GM12878 (cell line): ENCODE measurements around the gene KATNIP. TPM values are rescaled to one million over a fixed set of nuclear protein-coding genes. Genes with fewer than 3 reads are reported as not detected.

Experiments
- JUNB ChIP-seq: IDR thresholded peaks from 2 replicates; pipeline ENCODE4 v1.6.1; 2016; ENCODE audit warnings: antibody characterized with exemption, mild to moderate bottlenecking
- MTA2 ChIP-seq: fragments of 450-650 bp; IDR thresholded peaks from 2 replicates; pipeline ENCODE4 v1.6.1; 2016; ENCODE audit warnings: low read depth, mild to moderate bottlenecking, moderate library complexity
- NFYB ChIP-seq: IDR thresholded peaks from 2 replicates; pipeline ENCODE4 v1.6.1; 2011; ENCODE audit warnings: low read depth, mild to moderate bottlenecking, low read length, improper control_type of control experiment, moderate library complexity; ENCODE audit not compliant: insufficient read depth
- POU2F2 ChIP-seq: IDR thresholded peaks from 3 replicates; pipeline ENCODE4 v1.6.1; 2011; ENCODE audit warnings: low read depth, mild to moderate bottlenecking, low read length, borderline replicate concordance
- SMAD1 ChIP-seq: fragments of 450-650 bp; IDR thresholded peaks from 2 replicates; pipeline ENCODE4 v1.6.1; 2018; ENCODE audit warnings: mild to moderate bottlenecking, low read depth; ENCODE audit not compliant: partially characterized antibody
- polyA plus RNA-seq, 11 experiments: library from polyadenylated mRNA; depleted of rRNA in 4 of 11; unstranded in 6 of 11; stranded (reverse) in 5 of 11; fragments of >200 nt; fragmentation: Nextera tagmentation in 4 of 11; fragmentation: Illumina TruSeq in 1 of 11; extraction: Ambion mirVana in 4 of 11; extraction: Trizol in 1 of 11; gene quantifications; 1 replicate in 1 of 11; 2 replicates in 10 of 11; pipeline versions ENCODE4 v1.2.1 to v1.2.3, GENCODE V29; 2011 to 2016; ENCODE audit warnings: inconsistent platforms in 2 of 11, missing spikeins in 2 of 11, low read depth in 1 of 11
- total RNA-seq, 4 experiments: library from RNA; depleted of rRNA in 3 of 4; stranded (reverse); fragments of >200 nt in 3 of 4; fragmentation: Illumina TruSeq in 1 of 4; extraction: Trizol in 1 of 4; gene quantifications; 2 replicates each; pipeline versions ENCODE4 v1.2.1 to v1.2.3, GENCODE V29; 2013 to 2021
- TF ChIP-seq, protein P1 (sequence below): fragments of 450-650 bp; formaldehyde crosslinking; IDR thresholded peaks from 2 replicates; pipeline ENCODE4 v1.5.0; 2022; ENCODE audit warnings: mild to moderate bottlenecking, missing genetic modification characterization
- TF ChIP-seq, protein P2 (sequence below): IDR thresholded peaks from 2 replicates; pipeline ENCODE4 v1.6.1; 2012; ENCODE audit warnings: low read length, inconsistent platforms

Gene KATNIP
- total and polyA plus RNA-seq, 10 of the 15 experiments (the other 5 are each of a cell fraction or from before 2014, with no cell fraction given), result 1.6 to 13.8 (median 9.1) TPM

DNA sequence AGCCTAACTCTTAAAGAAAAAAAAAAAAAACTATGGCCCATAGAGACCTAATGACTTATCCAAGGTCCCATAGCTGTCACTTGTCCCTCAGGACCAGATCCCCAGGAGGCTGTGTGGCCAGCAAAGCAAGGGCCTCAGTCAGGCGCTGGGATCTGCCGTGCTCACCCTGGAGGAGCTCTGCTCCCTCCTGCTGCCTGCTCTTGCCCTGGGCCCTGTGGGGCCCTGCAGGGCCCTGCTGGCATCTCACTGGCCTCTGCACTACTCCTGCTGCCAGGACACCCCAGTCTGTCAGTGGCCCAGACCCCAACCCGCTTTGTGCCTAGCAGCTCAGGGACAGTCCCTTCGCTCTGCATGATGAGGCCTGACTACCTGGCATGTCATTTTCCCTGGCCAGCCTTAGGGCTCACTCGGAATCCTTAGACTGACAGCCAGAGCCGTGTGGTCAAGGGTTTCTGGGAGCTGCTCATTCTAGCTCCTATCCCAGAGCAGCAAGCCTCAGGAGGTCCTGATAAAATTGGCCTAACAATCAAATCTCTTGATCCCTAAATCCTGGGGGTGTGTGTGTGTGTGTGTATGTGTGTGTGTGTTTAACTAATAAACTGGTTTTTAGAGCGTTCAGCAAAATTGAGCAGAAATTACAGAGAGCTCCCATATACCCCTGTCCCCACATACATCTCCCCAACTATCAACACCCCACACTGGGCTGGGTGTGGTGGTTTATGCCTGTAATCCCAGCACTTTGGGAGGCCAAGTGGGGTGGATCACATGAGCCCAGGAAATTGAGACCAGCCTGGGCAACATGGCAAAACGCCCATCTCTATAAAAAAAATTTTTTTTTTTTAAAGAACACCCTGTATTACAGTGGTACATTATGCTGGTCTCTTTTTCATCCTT is 21.7 kb downstream of the KATNIP start (continued):
- TF ChIP-seq, protein P1, sequence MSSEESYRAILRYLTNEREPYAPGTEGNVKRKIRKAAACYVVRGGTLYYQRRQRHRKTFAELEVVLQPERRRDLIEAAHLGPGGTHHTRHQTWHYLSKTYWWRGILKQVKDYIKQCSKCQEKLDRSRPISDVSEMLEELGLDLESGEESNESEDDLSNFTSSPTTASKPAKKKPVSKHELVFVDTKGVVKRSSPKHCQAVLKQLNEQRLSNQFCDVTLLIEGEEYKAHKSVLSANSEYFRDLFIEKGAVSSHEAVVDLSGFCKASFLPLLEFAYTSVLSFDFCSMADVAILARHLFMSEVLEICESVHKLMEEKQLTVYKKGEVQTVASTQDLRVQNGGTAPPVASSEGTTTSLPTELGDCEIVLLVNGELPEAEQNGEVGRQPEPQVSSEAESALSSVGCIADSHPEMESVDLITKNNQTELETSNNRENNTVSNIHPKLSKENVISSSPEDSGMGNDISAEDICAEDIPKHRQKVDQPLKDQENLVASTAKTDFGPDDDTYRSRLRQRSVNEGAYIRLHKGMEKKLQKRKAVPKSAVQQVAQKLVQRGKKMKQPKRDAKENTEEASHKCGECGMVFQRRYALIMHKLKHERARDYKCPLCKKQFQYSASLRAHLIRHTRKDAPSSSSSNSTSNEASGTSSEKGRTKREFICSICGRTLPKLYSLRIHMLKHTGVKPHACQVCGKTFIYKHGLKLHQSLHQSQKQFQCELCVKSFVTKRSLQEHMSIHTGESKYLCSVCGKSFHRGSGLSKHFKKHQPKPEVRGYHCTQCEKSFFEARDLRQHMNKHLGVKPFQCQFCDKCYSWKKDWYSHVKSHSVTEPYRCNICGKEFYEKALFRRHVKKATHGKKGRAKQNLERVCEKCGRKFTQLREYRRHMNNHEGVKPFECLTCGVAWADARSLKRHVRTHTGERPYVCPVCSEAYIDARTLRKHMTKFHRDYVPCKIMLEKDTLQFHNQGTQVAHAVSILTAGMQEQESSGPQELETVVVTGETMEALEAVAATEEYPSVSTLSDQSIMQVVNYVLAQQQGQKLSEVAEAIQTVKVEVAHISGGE (CRISPR knock-in tag), result no peak
- TF ChIP-seq JUNB (no peak), NFYB (no peak), MTA2 (no peak), POU2F2 (no peak), SMAD1 (no peak)
- TF ChIP-seq, protein P2, sequence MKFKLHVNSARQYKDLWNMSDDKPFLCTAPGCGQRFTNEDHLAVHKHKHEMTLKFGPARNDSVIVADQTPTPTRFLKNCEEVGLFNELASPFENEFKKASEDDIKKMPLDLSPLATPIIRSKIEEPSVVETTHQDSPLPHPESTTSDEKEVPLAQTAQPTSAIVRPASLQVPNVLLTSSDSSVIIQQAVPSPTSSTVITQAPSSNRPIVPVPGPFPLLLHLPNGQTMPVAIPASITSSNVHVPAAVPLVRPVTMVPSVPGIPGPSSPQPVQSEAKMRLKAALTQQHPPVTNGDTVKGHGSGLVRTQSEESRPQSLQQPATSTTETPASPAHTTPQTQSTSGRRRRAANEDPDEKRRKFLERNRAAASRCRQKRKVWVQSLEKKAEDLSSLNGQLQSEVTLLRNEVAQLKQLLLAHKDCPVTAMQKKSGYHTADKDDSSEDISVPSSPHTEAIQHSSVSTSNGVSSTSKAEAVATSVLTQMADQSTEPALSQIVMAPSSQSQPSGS, result no peak
